Measurements from ENCODE around the gene GALNT7. TPM values are rescaled to one million over a fixed set of nuclear protein-coding genes. Genes with fewer than 3 reads are reported as not detected.

GALNT7 gene
- total RNA-seq, 2 experiments from 2014 or later = 21.6 to 23.6 TPM

- Mint-ChIP-seq H3K4me3 (peak overlapping the region; percentile 98), H3K27ac (peak overlapping the region; percentile 99), H3K9me3 (peaks cover 2% of the 10 kb centered on the region), H3K4me1 (peaks cover 47% of the 10 kb centered on the region), H3K36me3 (ENCODE audit: low read depth) (peaks cover 22% of the 10 kb centered on the region), H3K27me3 (no peaks in the 10 kb centered on the region)
- ChIA-PET CTCF (interaction anchor here (0.5 to 2.4 kb wide), 9 partner anchors 8 to 222 kb away, joined by 3 to 10 read pairs (median 4); partner anchors contain the start of gene HMGB2), POLR2A (interaction anchor here (1.4 to 4.6 kb wide), 2 partner anchors 36 to 38 kb away, joined by 6 to 59 read pairs; partner anchors contain the start of gene HMGB2)
- DNase-seq = peak; percentile 67
These were observed 201.5 kb downstream of the GALNT7 start for GRCh38 chr4:173370130-173370476.

DNA sequence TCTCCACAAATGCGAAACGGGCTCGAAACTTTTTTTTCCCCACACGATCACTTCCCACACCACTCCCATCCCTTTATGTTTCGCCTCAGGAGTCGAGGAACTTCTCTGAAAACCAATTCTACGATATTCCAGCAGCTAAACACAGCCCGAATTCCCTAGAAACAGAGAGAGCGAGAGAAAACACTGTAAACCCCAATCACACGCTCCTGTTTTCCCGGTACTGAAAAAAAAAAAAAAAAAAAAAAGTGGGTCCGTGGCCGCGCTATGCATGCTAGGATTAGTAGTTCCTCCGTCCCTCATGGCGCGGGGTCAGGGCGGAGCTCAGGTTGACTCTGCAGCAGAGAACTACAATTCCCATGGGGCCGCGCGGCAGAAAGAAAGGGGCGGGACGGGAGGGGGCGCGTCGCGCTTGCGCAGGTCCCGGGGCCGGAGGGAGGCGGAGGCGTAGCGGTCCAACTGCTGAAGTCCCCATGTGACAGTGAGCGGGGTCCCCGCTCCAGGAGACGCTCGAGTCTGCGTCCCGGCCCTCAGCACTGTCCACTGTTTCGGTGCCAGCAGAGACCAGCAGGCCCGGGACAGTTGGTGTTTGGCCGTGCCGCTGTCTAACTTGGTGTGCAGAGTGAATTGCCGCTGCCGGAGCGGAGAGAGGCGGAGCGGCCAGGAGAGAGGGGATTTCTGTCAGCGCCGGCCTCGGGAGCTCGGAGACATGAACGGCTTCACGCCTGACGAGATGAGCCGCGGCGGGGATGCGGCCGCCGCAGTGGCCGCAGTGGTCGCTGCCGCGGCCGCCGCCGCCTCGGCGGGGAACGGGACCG, 202.1 kb downstream of the GALNT7 start, which contains the start of gene SAP30:
SAP30 (plus strand) TSS at position 478 of the 815 bp plus-strand sequence; CDS start at position 707, 229 bp downstream.
- ChIA-PET CTCF (interaction anchor here (0.6 to 2.4 kb wide), 6 partner anchors 14 to 355 kb away, joined by 3 to 10 read pairs (median 4); no protein-coding TSS in a partner anchor), POLR2A (interaction anchor here (0.6 to 4.6 kb wide), 4 partner anchors 11 to 101 kb away, joined by 3 to 59 read pairs (median 6); partner anchors contain the start of gene HMGB2)
- Mint-ChIP-seq H3K27ac (peak within 1 kb of the TSS; percentile 99), H3K4me1 (peaks cover 41% of the 10 kb centered on the region), H3K9me3 (peaks cover 2% of the 10 kb centered on the region), H3K36me3 (ENCODE audit: low read depth) (peaks cover 22% of the 10 kb centered on the region), H3K27me3 (no peaks in the 10 kb centered on the region), H3K4me3 (peak within 1 kb of the TSS; percentile 98)
- DNase-seq = peak; percentile 98

GRCh38 chr4:173371292-173372192, 202.9 kb downstream of the GALNT7 start:
- peaks cover 33% of the 10 kb centered on the region for H3K4me1 Mint-ChIP-seq
- POLR2A ChIA-PET = interaction anchor here (0.6 to 4.6 kb wide), 4 partner anchors 10 to 40 kb away, joined by 5 to 59 read pairs (median 6); partner anchors contain the start of gene HMGB2
- DNase-seq = peak; percentile 54

More at GRCh38 chr4:173371292-173372192, 202.9 kb downstream of the GALNT7 start:
- Mint-ChIP-seq H3K4me3 (peak overlapping the region; percentile 98), H3K9me3 (peaks cover 2% of the 10 kb centered on the region), H3K27me3 (no peaks in the 10 kb centered on the region), H3K27ac (peak overlapping the region; percentile 88), H3K36me3 (ENCODE audit: low read depth) (peaks cover 26% of the 10 kb centered on the region)
- CTCF ChIA-PET = interaction anchor here (1.0 to 2.4 kb wide), 11 partner anchors 10 to 82 kb away, joined by 3 to 10 read pairs (median 4); no protein-coding TSS in a partner anchor

Small RNAs within 50 kb of the gene (microRNA-seq; reads per million reads assigned to microRNA genes)
- 0.63 reads per million for gene MIR548T (ENCODE audit: borderline microRNAs expressed, borderline replicate concordance)

Other genes starting within 250 kb of the GALNT7 start
- gene HMGB2, start 165.5 kb downstream of the GALNT7 start, total RNA-seq = 1,000 to 10,000 TPM in 1 of 2 experiments, 100 to 1,000 TPM in 1; 975 to 1,039 TPM
- gene SAP30, start 202.1 kb downstream of the GALNT7 start, total RNA-seq = 10 to 100 TPM; 15.2 to 22.0 TPM
- not detected for gene SCRG1, start 230.3 kb downstream of the GALNT7 start, total RNA-seq

Measured in activated CD4-positive, alpha-beta T cell treated with anti-CD3 and anti-CD28 coated beads, Interleukin-2, amount 10 ng/mL, durations not matched to agents 7 days and 5 days (primary cell).